Measurements from ENCODE around the gene NT5C3B. TPM values are rescaled to one million over a fixed set of nuclear protein-coding genes. Genes with fewer than 3 reads are reported as not detected.

NT5C3B gene
- total and polyA plus RNA-seq, 2 experiments from 2014 or later, result 59.3 to 69.8 TPM

DNA sequence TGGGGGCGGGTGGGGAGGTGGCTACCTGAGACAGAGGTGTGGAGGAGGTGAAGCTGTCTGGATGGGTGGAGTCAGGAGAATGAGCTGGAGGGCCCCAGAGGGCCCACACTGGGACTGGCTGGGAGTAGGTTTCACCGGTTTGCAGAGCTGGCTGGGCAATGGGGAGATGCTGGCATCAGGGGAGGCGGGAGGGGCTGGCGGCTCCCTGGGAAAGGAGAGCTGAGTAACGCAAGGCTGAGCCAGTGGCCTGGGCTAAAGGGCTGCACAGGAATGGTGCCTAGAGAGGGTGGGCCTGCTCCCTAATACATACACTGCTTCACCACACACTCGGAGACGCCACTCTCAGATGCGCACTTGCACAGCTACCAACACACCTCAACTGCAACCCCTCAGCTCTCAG lies 36.7 kb downstream of the NT5C3B start:
- H3F3A ChIP-seq (ENCODE audit: insufficient read depth), result no peaks in the 10 kb centered on the region
- H2AFZ ChIP-seq, result no peak overlapping the region
- no peaks in the 10 kb centered on the region for H3K27me3 ChIP-seq (replicated peaks; ENCODE audit: insufficient read depth)
- H3K4me1 ChIP-seq (ENCODE audit: insufficient read depth), result peaks cover 14% of the 10 kb centered on the region
- no peak overlapping the region for H3K27ac ChIP-seq
- no peak overlapping the region for H3K4me2 ChIP-seq (ENCODE audit: unreplicated experiment)
- no peaks in the 10 kb centered on the region for H3K36me3 ChIP-seq (ENCODE audit: low read depth)
- H3K9me2 ChIP-seq (ENCODE audit: insufficient read depth), result no peaks in the 10 kb centered on the region
- WGBS, 2 experiments (ENCODE audit: low coverage in 1 of 2, low lambda C conversion rate in 2 of 2, missing lambda C conversion rate in 2 of 2), result 85 to 89% methylated on average over 7 to 8 of the region's 8 CpGs
- in situ Hi-C loops (cut with MboI), result loop anchor here (5.0 kb wide), 1 partner anchor 57 kb away; no protein-coding TSS in a partner anchor
- no peaks in the 10 kb centered on the region for H4K20me1 ChIP-seq (ENCODE audit: insufficient read depth)
- no peak for TF ChIP-seq EZH2phosphoT487 (IDR thresholded peaks at IDR 0.05; ENCODE audit: insufficient read depth, low read depth)
- TF ChIP-seq EZH2 (IDR thresholded peaks at IDR 0.05; ENCODE audit: insufficient read depth, poor library complexity, severe bottlenecking), result no peak
- no peaks in the 10 kb centered on the region for H3K9me3 ChIP-seq (ENCODE audit: low read depth)
- no peak overlapping the region for H3K4me3 ChIP-seq
- H3K9ac ChIP-seq, result no peak overlapping the region
- DNase-seq, result no peak
- H3K79me2 ChIP-seq (ENCODE audit: insufficient read depth), result no peaks in the 10 kb centered on the region

DNA sequence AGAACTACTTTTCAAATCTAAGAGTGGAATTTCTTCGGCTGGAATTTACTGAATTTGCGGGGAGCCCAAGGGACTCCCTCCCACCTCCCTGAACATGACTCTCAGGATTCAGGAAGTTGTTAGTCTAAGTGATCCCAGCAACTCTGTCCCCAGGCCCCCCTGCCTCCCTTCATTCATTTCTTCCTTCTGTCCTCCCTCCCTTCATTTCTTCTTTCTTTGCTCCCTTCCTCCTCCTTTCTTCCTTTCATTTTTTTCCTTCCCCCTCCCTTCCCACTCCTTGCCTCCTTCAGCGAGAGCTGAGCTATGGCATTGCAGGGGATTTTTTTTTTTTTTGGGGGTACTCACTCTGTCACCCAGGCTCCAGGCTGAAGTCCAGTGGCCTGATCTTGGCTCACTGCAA lies 38.7 kb downstream of the NT5C3B start:
- H3K9me3 ChIP-seq (ENCODE audit: low read depth), result no peaks in the 10 kb centered on the region
- H3K4me2 ChIP-seq (ENCODE audit: unreplicated experiment), result no peak overlapping the region
- peaks cover 24% of the 10 kb centered on the region for H3K4me1 ChIP-seq (ENCODE audit: insufficient read depth)
- H3K36me3 ChIP-seq (ENCODE audit: low read depth), result no peaks in the 10 kb centered on the region
- H3F3A ChIP-seq (ENCODE audit: insufficient read depth), result 0 out of 2 replicates have a peak, but pooled peaks cover 2% of the 10 kb centered on the region
- H3K27ac ChIP-seq, result no peak overlapping the region
- H3K27me3 ChIP-seq (replicated peaks; ENCODE audit: insufficient read depth), result no peaks in the 10 kb centered on the region
- no peak for DNase-seq
- H3K4me3 ChIP-seq, result no peak overlapping the region
- WGBS, 2 experiments (ENCODE audit: low coverage in 1 of 2, low lambda C conversion rate in 2 of 2, missing lambda C conversion rate in 2 of 2), result 85 to 90% methylated on average over 3 of the region's 3 CpGs
- no peaks in the 10 kb centered on the region for H3K79me2 ChIP-seq (ENCODE audit: insufficient read depth)
- in situ Hi-C loops (cut with MboI), result loop anchor here (5.0 kb wide), 1 partner anchor 55 kb away; no protein-coding TSS in a partner anchor
- H3K9me2 ChIP-seq (ENCODE audit: insufficient read depth), result no peaks in the 10 kb centered on the region
- TF ChIP-seq EZH2 (IDR thresholded peaks at IDR 0.05; ENCODE audit: insufficient read depth, poor library complexity, severe bottlenecking), result no peak
- TF ChIP-seq EZH2phosphoT487 (IDR thresholded peaks at IDR 0.05; ENCODE audit: insufficient read depth, low read depth), result no peak
- no peak overlapping the region for H3K9ac ChIP-seq
- H2AFZ ChIP-seq, result no peak overlapping the region
- no peaks in the 10 kb centered on the region for H4K20me1 ChIP-seq (ENCODE audit: insufficient read depth)

DNA sequence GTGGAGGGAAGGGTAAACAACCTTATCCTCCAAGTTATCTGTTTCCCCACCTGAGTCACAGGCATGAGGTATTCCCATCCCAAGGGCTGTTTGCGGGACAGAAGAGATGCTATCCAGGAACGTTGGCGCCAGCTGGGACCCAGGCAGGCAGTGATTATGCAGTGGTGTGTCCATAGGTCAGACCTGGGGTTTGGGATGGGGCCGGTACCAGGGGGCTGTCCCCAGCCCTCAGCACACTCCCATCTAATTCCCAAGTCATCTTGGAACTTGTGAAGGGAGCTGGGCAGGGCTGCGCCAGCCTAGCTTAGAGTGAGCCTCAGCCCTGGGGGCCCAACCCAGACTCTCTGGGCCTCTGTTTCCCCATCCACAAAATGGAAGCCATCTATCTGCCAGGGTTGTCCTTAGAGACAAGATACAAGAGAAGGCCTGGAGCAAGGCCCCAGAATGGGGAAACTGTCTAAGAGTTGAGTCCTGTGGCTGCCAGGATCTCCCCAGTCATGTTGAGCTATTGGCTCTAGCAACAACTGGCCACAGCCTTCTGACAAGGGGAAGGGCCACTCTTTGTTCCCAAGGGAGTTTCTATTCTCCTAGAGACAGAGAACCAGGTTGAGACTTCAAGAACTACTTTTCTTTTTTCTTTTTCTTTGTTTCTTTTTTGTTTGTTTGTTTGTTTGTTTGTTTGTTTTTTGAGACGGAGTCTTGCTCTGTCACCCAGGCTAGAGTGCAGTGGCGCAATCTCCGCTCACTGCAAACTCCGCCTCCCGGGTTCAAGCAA lies 39.7 kb downstream of the NT5C3B start:
- TF ChIP-seq EZH2phosphoT487 (IDR thresholded peaks at IDR 0.05; ENCODE audit: insufficient read depth, low read depth) (no peak), EZH2 (IDR thresholded peaks at IDR 0.05; ENCODE audit: insufficient read depth, poor library complexity, severe bottlenecking) (no peak)
- H3K36me3 ChIP-seq (ENCODE audit: low read depth), result no peaks in the 10 kb centered on the region
- no peaks in the 10 kb centered on the region for H3K9me3 ChIP-seq (ENCODE audit: low read depth)
- no peak overlapping the region for H3K9ac ChIP-seq
- no peak overlapping the region for H3K4me3 ChIP-seq
- no peaks in the 10 kb centered on the region for H4K20me1 ChIP-seq (ENCODE audit: insufficient read depth)
- peaks cover 25% of the 10 kb centered on the region for H3K4me1 ChIP-seq (ENCODE audit: insufficient read depth)
- 93 to 96% methylated on average over 10 of the region's 10 CpGs for WGBS, 2 experiments (ENCODE audit: low coverage in 1 of 2, low lambda C conversion rate in 2 of 2, missing lambda C conversion rate in 2 of 2)
- H3K4me2 ChIP-seq (ENCODE audit: unreplicated experiment), result no peak overlapping the region
- in situ Hi-C loops (cut with MboI), result loop anchor here (5.0 kb wide), 1 partner anchor 54 kb away; no protein-coding TSS in a partner anchor
- no peak for DNase-seq
- no peaks in the 10 kb centered on the region for H3K27me3 ChIP-seq (replicated peaks; ENCODE audit: insufficient read depth)
- 0 out of 2 replicates have a peak, but pooled peaks cover 4% of the 10 kb centered on the region for H3F3A ChIP-seq (ENCODE audit: insufficient read depth)
- H2AFZ ChIP-seq, result no peak overlapping the region
- H3K9me2 ChIP-seq (ENCODE audit: insufficient read depth), result no peaks in the 10 kb centered on the region
- H3K27ac ChIP-seq, result no peak overlapping the region
- no peaks in the 10 kb centered on the region for H3K79me2 ChIP-seq (ENCODE audit: insufficient read depth)

DNA sequence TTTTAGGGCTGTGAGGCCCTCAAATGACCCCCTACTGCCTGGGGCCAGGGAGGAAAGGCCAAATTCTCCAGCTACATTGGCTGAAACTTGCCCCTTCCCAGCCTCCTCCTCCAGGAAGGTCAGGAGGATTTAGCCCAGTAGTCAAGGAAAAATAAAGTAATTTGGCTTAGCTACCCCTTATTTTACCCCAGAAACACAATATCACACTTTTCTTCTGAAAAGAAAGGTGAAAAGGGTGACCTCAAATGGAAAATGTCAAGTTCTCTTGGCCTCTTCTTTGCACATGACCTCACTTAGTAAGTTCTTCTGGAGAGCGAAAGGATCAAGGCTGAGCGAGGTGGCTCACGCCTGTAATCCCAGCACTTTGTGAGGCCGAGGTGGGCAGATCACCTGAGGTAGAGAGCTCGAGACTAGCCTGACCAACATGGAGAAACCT lies 41.5 kb downstream of the NT5C3B start:
- H4K20me1 ChIP-seq (ENCODE audit: insufficient read depth), result no peaks in the 10 kb centered on the region
- H3K4me2 ChIP-seq (ENCODE audit: unreplicated experiment), result no peak overlapping the region
- no peak overlapping the region for H2AFZ ChIP-seq
- H3K79me2 ChIP-seq (ENCODE audit: insufficient read depth), result no peaks in the 10 kb centered on the region
- H3K36me3 ChIP-seq (ENCODE audit: low read depth), result no peaks in the 10 kb centered on the region
- no peak overlapping the region for H3K9ac ChIP-seq
- no peak overlapping the region for H3K27ac ChIP-seq
- H3K4me3 ChIP-seq, result no peak overlapping the region
- H3K4me1 ChIP-seq (ENCODE audit: insufficient read depth), result peaks cover 13% of the 10 kb centered on the region
- no peaks in the 10 kb centered on the region for H3K9me2 ChIP-seq (ENCODE audit: insufficient read depth)
- 0 out of 2 replicates have a peak, but pooled peaks cover 4% of the 10 kb centered on the region for H3F3A ChIP-seq (ENCODE audit: insufficient read depth)
- in situ Hi-C loops (cut with MboI), result no loop called here
- TF ChIP-seq EZH2 (IDR thresholded peaks at IDR 0.05; ENCODE audit: insufficient read depth, poor library complexity, severe bottlenecking) (no peak), EZH2phosphoT487 (IDR thresholded peaks at IDR 0.05; ENCODE audit: insufficient read depth, low read depth) (no peak)
- H3K27me3 ChIP-seq (replicated peaks; ENCODE audit: insufficient read depth), result no peaks in the 10 kb centered on the region
- WGBS, 2 experiments (ENCODE audit: low coverage in 1 of 2, low lambda C conversion rate in 2 of 2, missing lambda C conversion rate in 2 of 2), result 89 to 92% methylated on average over 5 of the region's 5 CpGs
- DNase-seq, result no peak
- H3K9me3 ChIP-seq (ENCODE audit: low read depth), result no peaks in the 10 kb centered on the region

All from GM23248 (cell line).